Loucy (cell line): ENCODE results near the gene ASGR2.
"Not testable (repeated sequence)": the region's sequence is repeated elsewhere in the genome, so short reads cannot be mapped to it uniquely, and the experiment has no call there.

Source experiments
- H2AFZ ChIP-seq: fragments of 200-600 bp; sonication (generic); 2 replicates; pipeline ENCODE4 v1.6.0; 2016; ENCODE audit warnings: antibody characterized with exemption, mild to moderate bottlenecking, low read length, moderate library complexity
- H3F3A ChIP-seq: fragments of 200-600 bp; 2 replicates; pipeline ENCODE4 v1.6.0; 2016; ENCODE audit warnings: antibody characterized with exemption, low read depth, mild to moderate bottlenecking
- H3K27me3 ChIP-seq: fragments of 200-600 bp; sonication (generic); 2 replicates; pipeline ENCODE4 v1.6.1; 2014; ENCODE audit warnings: low read length, mild to moderate bottlenecking; ENCODE audit not compliant: insufficient read depth, poor library complexity, severe bottlenecking
- H3K36me3 ChIP-seq: fragments of 200-600 bp; sonication (generic); 2 replicates; pipeline ENCODE4 v1.6.1; 2016; ENCODE audit warnings: low read length; ENCODE audit not compliant: insufficient read depth
- H3K4me1 ChIP-seq: fragments of 200-600 bp; sonication (generic); 2 replicates; pipeline ENCODE4 v1.5.1; 2014; ENCODE audit warnings: low read length, mild to moderate bottlenecking; ENCODE audit not compliant: insufficient read depth, poor library complexity, severe bottlenecking
- H3K4me2 ChIP-seq: fragments of 200-600 bp; sonication (generic); 2 replicates; pipeline ENCODE4 v1.6.0; 2014; ENCODE audit warnings: antibody characterized with exemption, low read length, low read depth, mild to moderate bottlenecking; ENCODE audit not compliant: poor library complexity, severe bottlenecking
- H3K4me3 ChIP-seq: fragments of 200-600 bp; sonication (generic); 2 replicates; pipeline ENCODE4 v1.5.1; 2014; ENCODE audit warnings: low read length, mild to moderate bottlenecking, mixed read lengths; ENCODE audit not compliant: poor library complexity, severe bottlenecking
- H3K79me2 ChIP-seq: fragments of 200-600 bp; sonication (generic); 2 replicates; pipeline ENCODE4 v1.6.1; 2014; ENCODE audit warnings: low read length; ENCODE audit not compliant: insufficient read depth
- H3K9ac ChIP-seq: fragments of 200-600 bp; sonication (generic); 2 replicates; pipeline ENCODE4 v1.6.0; 2014; ENCODE audit warnings: mild to moderate bottlenecking, low read depth, low read length, moderate library complexity; ENCODE audit not compliant: poor library complexity, severe bottlenecking
- H3K9me2 ChIP-seq: fragments of 200-600 bp; sonication (generic); replicated peaks from 2 replicates; pipeline ENCODE4 v1.6.1; 2016; ENCODE audit warnings: low read depth, low read length, mixed read lengths
- H3K9me3 ChIP-seq: fragments of 200-600 bp; sonication (generic); 2 replicates; pipeline ENCODE4 v1.6.1; 2014; ENCODE audit warnings: mild to moderate bottlenecking, antibody characterized with exemption, low read length, low read depth; ENCODE audit not compliant: insufficient read depth
- H4K20me1 ChIP-seq: fragments of 200-600 bp; sonication (generic); 2 replicates; pipeline ENCODE4 v1.6.0; 2014; ENCODE audit warnings: antibody characterized with exemption, low read length, mild to moderate bottlenecking; ENCODE audit not compliant: insufficient read depth, poor library complexity, severe bottlenecking
- CTCF ChIP-seq: fragments of 200-600 bp; sonication (generic); conservative IDR thresholded peaks from 2 replicates; pipeline ENCODE4 v1.5.1; 2014; ENCODE audit warnings: mild to moderate bottlenecking, antibody characterized with exemption, low read length
- EZH2phosphoT487 ChIP-seq: fragments of 200-600 bp; IDR thresholded peaks from 2 replicates; pipeline ENCODE4 v1.6.1; 2018; ENCODE audit warnings: antibody characterized with exemption, mild to moderate bottlenecking, moderate library complexity, borderline replicate concordance

Gene ASGR2

GRCh38 chr17:7124923-7125322 lies 10.3 kb upstream of the ASGR2 start:
- no peak for TF ChIP-seq CTCF
- no peak for TF ChIP-seq EZH2phosphoT487
- Histone ChIP-seq H3K9me3 (no peaks in the 10 kb centered on the region), H3K4me3 (no peak overlapping the region), H3K4me2 (no peak overlapping the region), H3K79me2 (no peaks in the 10 kb centered on the region), H3K27me3 (no peaks in the 10 kb centered on the region), H4K20me1 (no peaks in the 10 kb centered on the region), H2AFZ (no peak overlapping the region), H3F3A (no peaks in the 10 kb centered on the region), H3K9me2 (no peaks in the 10 kb centered on the region), H3K36me3 (no peaks in the 10 kb centered on the region), H3K4me1 (no peaks in the 10 kb centered on the region), H3K9ac (no peak overlapping the region)

DNA sequence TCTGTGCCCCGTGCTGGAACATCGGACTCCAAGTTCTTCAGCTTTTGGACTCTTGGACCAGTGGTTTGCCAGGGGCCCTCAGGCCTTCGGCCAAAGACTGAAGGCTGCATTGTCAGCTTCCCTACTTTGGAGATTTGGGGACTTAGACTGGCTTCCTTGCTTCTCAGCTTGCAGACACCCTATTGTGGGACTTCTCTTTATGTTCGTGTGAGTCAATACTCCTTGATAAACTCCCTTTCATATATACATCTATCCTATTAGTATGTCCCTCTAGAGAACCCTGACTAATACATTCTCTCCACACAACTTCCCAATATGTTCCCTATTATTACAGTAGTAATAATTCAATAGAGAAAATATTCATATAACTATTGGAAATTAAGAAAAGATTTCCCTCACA lies 9.2 kb upstream of the ASGR2 start:
- H3K79me2 ChIP-seq, result no peaks in the 10 kb centered on the region
- no peaks in the 10 kb centered on the region for H4K20me1 ChIP-seq
- no peaks in the 10 kb centered on the region for H3K9me3 ChIP-seq
- H3K27me3 ChIP-seq, result no peaks in the 10 kb centered on the region
- no peaks in the 10 kb centered on the region for H3K36me3 ChIP-seq
- no peak overlapping the region for H3K9ac ChIP-seq
- H3K9me2 ChIP-seq, result no peaks in the 10 kb centered on the region
- no peak overlapping the region for H2AFZ ChIP-seq
- no peak overlapping the region for H3K4me2 ChIP-seq
- no peak overlapping the region for H3K4me3 ChIP-seq
- H3F3A ChIP-seq, result no peaks in the 10 kb centered on the region
- no peaks in the 10 kb centered on the region for H3K4me1 ChIP-seq
- TF ChIP-seq EZH2phosphoT487 (no peak), CTCF (no peak)

DNA sequence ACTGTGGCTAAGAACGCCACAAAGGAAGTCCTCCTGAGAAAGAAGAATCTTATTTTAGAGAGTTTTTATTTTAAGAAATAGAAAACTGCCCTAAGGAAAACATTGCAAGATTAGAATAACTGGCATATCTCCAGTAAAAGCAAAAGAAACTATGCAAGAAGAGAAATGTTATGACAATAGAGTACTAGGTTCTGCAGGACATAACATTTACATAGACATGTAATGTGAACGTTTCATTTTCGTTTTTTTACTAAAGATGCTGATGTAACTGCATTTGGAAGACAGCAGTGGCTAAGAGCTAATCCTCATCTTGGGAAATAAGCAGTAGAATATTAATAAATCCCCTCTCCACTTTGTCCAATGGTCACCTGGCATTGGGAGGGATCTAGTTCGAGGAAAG lies 7.8 kb upstream of the ASGR2 start:
- Histone ChIP-seq H3K9ac (no peak overlapping the region), H3K36me3 (no peaks in the 10 kb centered on the region), H3F3A (no peaks in the 10 kb centered on the region), H3K9me2 (no peaks in the 10 kb centered on the region), H4K20me1 (no peaks in the 10 kb centered on the region), H3K9me3 (no peaks in the 10 kb centered on the region), H3K79me2 (no peaks in the 10 kb centered on the region), H3K4me1 (no peaks in the 10 kb centered on the region), H3K4me3 (no peak overlapping the region), H3K4me2 (no peak overlapping the region), H3K27me3 (no peaks in the 10 kb centered on the region), H2AFZ (no peak overlapping the region)
- no peak for TF ChIP-seq EZH2phosphoT487
- TF ChIP-seq CTCF, result no peak

DNA sequence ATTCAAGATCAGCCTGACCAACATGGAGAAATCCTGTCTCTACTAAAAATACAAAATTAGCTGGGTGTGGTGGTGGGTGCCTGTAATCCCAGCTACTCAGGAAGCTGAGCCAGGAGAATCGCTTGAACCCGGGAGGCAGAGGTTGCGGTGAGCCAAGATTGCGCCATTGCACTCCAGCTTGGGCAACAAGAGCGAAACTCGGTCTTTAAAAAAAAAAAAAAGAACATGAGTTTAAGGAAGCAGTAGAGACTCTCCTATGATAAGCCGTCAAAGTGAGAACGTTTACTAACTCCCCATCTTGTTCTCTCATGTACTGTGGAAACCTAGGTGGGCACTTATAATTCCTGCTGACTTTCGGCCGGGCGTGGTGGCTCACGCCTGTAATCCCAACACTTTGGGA lies 6.0 kb upstream of the ASGR2 start:
- H4K20me1 ChIP-seq, H3K9me3 ChIP-seq, H3K4me3 ChIP-seq, H3K27me3 ChIP-seq, H2AFZ ChIP-seq, H3K4me1 ChIP-seq, H3K9ac ChIP-seq, H3F3A ChIP-seq, H3K9me2 ChIP-seq, H3K4me2 ChIP-seq, H3K79me2 ChIP-seq, H3K36me3 ChIP-seq: not testable (repeated sequence)
